ENCODE results near the gene PNPLA2.

PNPLA2 gene

GRCh38 chr11:813456-814096 lies 5.1 kb upstream of the PNPLA2 start:
- H3K9ac ChIP-seq (ENCODE audit: low read depth, low read length): no peak overlapping the region
- H3K36me3 ChIP-seq (ENCODE audit: insufficient read depth, low read depth, low read length): peaks cover 42% of the 10 kb centered on the region
- no peaks in the 10 kb centered on the region for H3K9me3 ChIP-seq (ENCODE audit: insufficient read depth, low read depth, low read length)
- no peak overlapping the region for H3K4me3 ChIP-seq (ENCODE audit: low read length)
- H3K27ac ChIP-seq (ENCODE audit: low read length): peak overlapping the region; percentile 56
- no peaks in the 10 kb centered on the region for H3K27me3 ChIP-seq (ENCODE audit: insufficient read depth, low read length)
- peaks cover 6% of the 10 kb centered on the region; the same call in 1 of the 2 replicates for H3K4me1 ChIP-seq (ENCODE audit: insufficient read depth, low read length)

GRCh38 chr11:815675-816432 lies 2.9 kb upstream of the PNPLA2 start:
- Histone ChIP-seq H3K36me3 (ENCODE audit: insufficient read depth, low read depth, low read length) (peaks cover 38% of the 10 kb centered on the region), H3K4me3 (ENCODE audit: low read length) (no peak overlapping the region), H3K27me3 (ENCODE audit: insufficient read depth, low read length) (no peaks in the 10 kb centered on the region), H3K4me1 (ENCODE audit: insufficient read depth, low read length) (peaks cover 5% of the 10 kb centered on the region; the same call in 1 of the 2 replicates), H3K27ac (ENCODE audit: low read length) (no peak overlapping the region), H3K9me3 (ENCODE audit: insufficient read depth, low read depth, low read length) (no peaks in the 10 kb centered on the region), H3K9ac (ENCODE audit: low read depth, low read length) (no peak overlapping the region)

DNA sequence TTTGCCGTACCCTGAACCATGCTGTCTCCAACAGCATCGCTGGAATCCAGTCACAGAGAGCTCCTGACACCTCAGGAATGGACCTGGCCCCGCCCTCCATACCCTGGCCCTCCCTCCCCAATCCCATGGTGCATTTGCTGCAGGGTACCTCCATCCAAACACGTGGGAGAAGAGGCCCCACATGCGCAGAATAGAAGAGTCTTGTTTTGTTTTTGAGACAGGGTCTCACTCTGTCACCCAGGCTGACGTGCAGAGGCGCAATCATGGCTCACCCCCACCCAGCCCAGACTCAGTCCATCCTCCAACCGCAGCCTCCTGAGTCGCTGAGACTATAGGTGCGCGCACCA lies 2.3 kb upstream of the PNPLA2 start:
- no peaks in the 10 kb centered on the region; the same call in 1 of the 2 replicates for H3K4me1 ChIP-seq (ENCODE audit: insufficient read depth, low read length)
- H3K36me3 ChIP-seq (ENCODE audit: insufficient read depth, low read depth, low read length): peaks cover 32% of the 10 kb centered on the region
- no peak overlapping the region for H3K4me3 ChIP-seq (ENCODE audit: low read length)
- H3K27me3 ChIP-seq (ENCODE audit: insufficient read depth, low read length): no peaks in the 10 kb centered on the region
- H3K27ac ChIP-seq (ENCODE audit: low read length): no peak overlapping the region
- no peak overlapping the region for H3K9ac ChIP-seq (ENCODE audit: low read depth, low read length)
- no peaks in the 10 kb centered on the region for H3K9me3 ChIP-seq (ENCODE audit: insufficient read depth, low read depth, low read length)

DNA sequence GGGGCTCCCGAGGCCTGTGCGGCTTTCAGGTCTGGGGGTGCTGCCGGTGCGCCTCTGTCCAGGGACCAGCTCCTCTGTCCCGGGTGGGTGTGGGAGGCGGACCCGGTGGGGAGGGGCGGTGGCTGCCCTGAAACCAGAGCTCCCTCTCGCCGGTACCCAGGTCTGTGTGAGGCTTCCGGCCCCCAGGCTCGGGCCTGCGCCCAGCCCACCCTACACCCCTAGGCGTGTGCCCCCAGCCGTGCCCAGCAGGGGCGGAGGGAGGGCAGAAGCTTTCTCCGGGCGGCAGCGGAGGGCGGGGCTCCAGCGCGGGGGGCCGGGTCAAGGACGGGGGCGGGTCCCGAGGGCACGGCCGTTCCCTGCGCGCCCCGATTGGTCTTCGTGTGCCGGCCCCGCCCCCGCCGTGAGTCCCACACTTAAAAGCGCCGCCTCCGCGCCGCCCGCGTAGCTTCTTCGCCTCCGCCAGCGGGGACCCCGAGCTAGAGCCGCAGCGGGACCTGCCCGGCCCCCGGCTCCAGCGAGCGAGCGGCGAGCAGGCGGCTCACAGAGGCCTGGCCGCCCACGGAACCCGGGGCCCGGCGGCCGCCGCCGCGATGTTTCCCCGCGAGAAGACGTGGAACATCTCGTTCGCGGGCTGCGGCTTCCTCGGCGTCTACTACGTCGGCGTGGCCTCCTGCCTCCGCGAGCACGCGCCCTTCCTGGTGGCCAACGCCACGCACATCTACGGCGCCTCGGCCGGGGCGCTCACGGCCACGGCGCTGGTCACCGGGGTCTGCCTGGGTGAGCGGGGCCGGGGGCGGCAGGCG lies 616 bp downstream of the PNPLA2 start:
- Histone ChIP-seq H3K9ac (ENCODE audit: low read depth, low read length) (peak overlapping the region; percentile 51; the same call in 1 of the 2 replicates), H3K27ac (ENCODE audit: low read length) (no peak overlapping the region), H3K4me3 (ENCODE audit: low read length) (peak overlapping the region; percentile 74), H3K36me3 (ENCODE audit: insufficient read depth, low read depth, low read length) (peaks cover 8% of the 10 kb centered on the region), H3K4me1 (ENCODE audit: insufficient read depth, low read length) (no peaks in the 10 kb centered on the region; the same call in 1 of the 2 replicates), H3K27me3 (ENCODE audit: insufficient read depth, low read length) (no peaks in the 10 kb centered on the region), H3K9me3 (ENCODE audit: insufficient read depth, low read depth, low read length) (no peaks in the 10 kb centered on the region)

GRCh38 chr11:819943-820649 lies 1.4 kb downstream of the PNPLA2 start:
- no peaks in the 10 kb centered on the region; the same call in 1 of the 2 replicates for H3K27me3 ChIP-seq (ENCODE audit: insufficient read depth, low read length)
- H3K4me3 ChIP-seq (ENCODE audit: low read length): peak overlapping the region; percentile 74
- H3K9ac ChIP-seq (ENCODE audit: low read depth, low read length): peak overlapping the region; percentile 59; the same call in 1 of the 2 replicates
- no peaks in the 10 kb centered on the region; the same call in 1 of the 2 replicates for H3K4me1 ChIP-seq (ENCODE audit: insufficient read depth, low read length)
- peaks cover 6% of the 10 kb centered on the region for H3K36me3 ChIP-seq (ENCODE audit: insufficient read depth, low read depth, low read length)
- H3K9me3 ChIP-seq (ENCODE audit: insufficient read depth, low read depth, low read length): no peaks in the 10 kb centered on the region
- H3K27ac ChIP-seq (ENCODE audit: low read length): no peak overlapping the region

- Histone ChIP-seq H3K36me3 (ENCODE audit: insufficient read depth, low read depth, low read length) (peaks cover 8% of the 10 kb centered on the region), H3K4me3 (ENCODE audit: low read length) (peak overlapping the region; percentile 74; the same call in 1 of the 2 replicates), H3K9ac (ENCODE audit: low read depth, low read length) (peak overlapping the region; percentile 59; the same call in 1 of the 2 replicates), H3K27ac (ENCODE audit: low read length) (no peak overlapping the region), H3K27me3 (ENCODE audit: insufficient read depth, low read length) (peaks cover 7% of the 10 kb centered on the region; the same call in 1 of the 2 replicates), H3K9me3 (ENCODE audit: insufficient read depth, low read depth, low read length) (no peaks in the 10 kb centered on the region), H3K4me1 (ENCODE audit: insufficient read depth, low read length) (no peaks in the 10 kb centered on the region; the same call in 1 of the 2 replicates)
These were observed 2.2 kb downstream of the PNPLA2 start for GRCh38 chr11:820655-821511.

GRCh38 chr11:821512-822371 lies 3.0 kb downstream of the PNPLA2 start:
- Histone ChIP-seq H3K27me3 (ENCODE audit: insufficient read depth, low read length) (peaks cover 15% of the 10 kb centered on the region), H3K27ac (ENCODE audit: low read length) (no peak overlapping the region), H3K36me3 (ENCODE audit: insufficient read depth, low read depth, low read length) (peaks cover 8% of the 10 kb centered on the region), H3K4me3 (ENCODE audit: low read length) (no peak overlapping the region), H3K4me1 (ENCODE audit: insufficient read depth, low read length) (no peaks in the 10 kb centered on the region; the same call in 1 of the 2 replicates), H3K9ac (ENCODE audit: low read depth, low read length) (no peak overlapping the region), H3K9me3 (ENCODE audit: insufficient read depth, low read depth, low read length) (no peaks in the 10 kb centered on the region)

GRCh38 chr11:823441-824291 lies 5.0 kb downstream of the PNPLA2 start:
- no peak overlapping the region for H3K9ac ChIP-seq (ENCODE audit: low read depth, low read length)
- no peak overlapping the region for H3K4me3 ChIP-seq (ENCODE audit: low read length)
- no peak overlapping the region for H3K27ac ChIP-seq (ENCODE audit: low read length)
- H3K27me3 ChIP-seq (ENCODE audit: insufficient read depth, low read length): peaks cover 33% of the 10 kb centered on the region
- no peaks in the 10 kb centered on the region for H3K9me3 ChIP-seq (ENCODE audit: insufficient read depth, low read depth, low read length)
- peaks cover 8% of the 10 kb centered on the region; the same call in 1 of the 2 replicates for H3K4me1 ChIP-seq (ENCODE audit: insufficient read depth, low read length)
- peaks cover 8% of the 10 kb centered on the region for H3K36me3 ChIP-seq (ENCODE audit: insufficient read depth, low read depth, low read length)

GRCh38 chr11:824292-824880 lies 5.7 kb downstream of the PNPLA2 start:
- H3K4me3 ChIP-seq (ENCODE audit: low read length): no peak overlapping the region
- peaks cover 8% of the 10 kb centered on the region for H3K36me3 ChIP-seq (ENCODE audit: insufficient read depth, low read depth, low read length)
- H3K27me3 ChIP-seq (ENCODE audit: insufficient read depth, low read length): peaks cover 41% of the 10 kb centered on the region
- H3K4me1 ChIP-seq (ENCODE audit: insufficient read depth, low read length): peaks cover 15% of the 10 kb centered on the region; the same call in 1 of the 2 replicates
- H3K27ac ChIP-seq (ENCODE audit: low read length): no peak overlapping the region
- no peak overlapping the region for H3K9ac ChIP-seq (ENCODE audit: low read depth, low read length)
- no peaks in the 10 kb centered on the region for H3K9me3 ChIP-seq (ENCODE audit: insufficient read depth, low read depth, low read length)

All from iPS-20b (cell line).